ENCODE measurements around the gene LSAMP. TPM values are rescaled to one million over a fixed set of nuclear protein-coding genes. Genes with fewer than 3 reads are reported as not detected.

Gene LSAMP
- total RNA-seq, 1 experiment from 2014 or later = 0.15 TPM

DNA sequence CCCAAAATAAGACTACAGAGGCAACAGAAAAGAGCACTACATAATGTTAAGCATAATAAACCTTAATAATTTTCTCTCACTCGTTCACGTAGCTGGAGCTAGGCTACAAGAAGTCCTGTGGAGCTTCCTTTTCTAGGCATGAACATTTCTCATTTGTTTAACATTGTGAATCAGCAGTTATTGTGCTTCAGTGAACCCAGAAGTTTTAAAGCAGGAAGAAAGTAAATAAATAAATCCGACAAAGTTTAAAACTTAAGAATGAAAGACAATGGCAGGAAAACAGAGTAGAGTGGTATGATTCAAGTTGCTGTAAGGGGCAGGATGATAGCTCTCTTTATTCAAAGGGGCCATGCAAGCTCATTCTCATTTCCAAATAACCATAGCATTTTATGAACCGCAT lies 191.8 kb downstream of the LSAMP start:
- H3K9me2 ChIP-seq (replicated peaks; ENCODE audit: low read length) = no peaks in the 10 kb centered on the region
- H3K4me3 ChIP-seq (ENCODE audit: low read length) = no peak overlapping the region
- TF ChIP-seq EZH2 (IDR thresholded peaks at IDR 0.05; ENCODE audit: low read length, unreplicated experiment) = no peak
- TF ChIP-seq, protein P1, sequence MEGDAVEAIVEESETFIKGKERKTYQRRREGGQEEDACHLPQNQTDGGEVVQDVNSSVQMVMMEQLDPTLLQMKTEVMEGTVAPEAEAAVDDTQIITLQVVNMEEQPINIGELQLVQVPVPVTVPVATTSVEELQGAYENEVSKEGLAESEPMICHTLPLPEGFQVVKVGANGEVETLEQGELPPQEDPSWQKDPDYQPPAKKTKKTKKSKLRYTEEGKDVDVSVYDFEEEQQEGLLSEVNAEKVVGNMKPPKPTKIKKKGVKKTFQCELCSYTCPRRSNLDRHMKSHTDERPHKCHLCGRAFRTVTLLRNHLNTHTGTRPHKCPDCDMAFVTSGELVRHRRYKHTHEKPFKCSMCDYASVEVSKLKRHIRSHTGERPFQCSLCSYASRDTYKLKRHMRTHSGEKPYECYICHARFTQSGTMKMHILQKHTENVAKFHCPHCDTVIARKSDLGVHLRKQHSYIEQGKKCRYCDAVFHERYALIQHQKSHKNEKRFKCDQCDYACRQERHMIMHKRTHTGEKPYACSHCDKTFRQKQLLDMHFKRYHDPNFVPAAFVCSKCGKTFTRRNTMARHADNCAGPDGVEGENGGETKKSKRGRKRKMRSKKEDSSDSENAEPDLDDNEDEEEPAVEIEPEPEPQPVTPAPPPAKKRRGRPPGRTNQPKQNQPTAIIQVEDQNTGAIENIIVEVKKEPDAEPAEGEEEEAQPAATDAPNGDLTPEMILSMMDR (conservative IDR thresholded peaks at IDR 0.05; ENCODE audit: low read depth, low read length) = no peak
- no peak for TF ChIP-seq EZH2phosphoT487 (IDR thresholded peaks at IDR 0.05; ENCODE audit: borderline replicate concordance, low read length)
- intact Hi-C loops (cut with micrococcal nuclease) = no loop called here
- no peak overlapping the region for H3K4me2 ChIP-seq (ENCODE audit: low read length)
- H3K9me3 ChIP-seq (ENCODE audit: low read length) = no peaks in the 10 kb centered on the region
- ChIA-PET CTCF (no interaction called here), POLR2A (ENCODE audit: unreplicated experiment) (no interaction called here)
- H3K27me3 ChIP-seq (ENCODE audit: low read length) = 0 out of 2 replicates have a peak, but pooled peaks cover 4% of the 10 kb centered on the region
- H3K4me1 ChIP-seq (ENCODE audit: insufficient read depth, low read length) = no peaks in the 10 kb centered on the region
- H3K9ac ChIP-seq (ENCODE audit: low read length) = no peak overlapping the region
- no peaks in the 10 kb centered on the region for H4K20me1 ChIP-seq (ENCODE audit: low read length)
- no TSS peak for BruUV-seq (replicated peaks)
- H3K79me2 ChIP-seq (ENCODE audit: low read length) = no peaks in the 10 kb centered on the region
- H2AFZ ChIP-seq (ENCODE audit: low read length) = no peak overlapping the region
- ATAC-seq (no peak; the same call in 1 of the 2 replicates), DNase-seq (peak; percentile 13)
- H3K27ac ChIP-seq (ENCODE audit: low read length) = no peak overlapping the region
- no peaks in the 10 kb centered on the region for H3F3A ChIP-seq (ENCODE audit: low read length, unreplicated experiment)
- no peaks in the 10 kb centered on the region for H3K36me3 ChIP-seq (ENCODE audit: low read depth, low read length)

DNA sequence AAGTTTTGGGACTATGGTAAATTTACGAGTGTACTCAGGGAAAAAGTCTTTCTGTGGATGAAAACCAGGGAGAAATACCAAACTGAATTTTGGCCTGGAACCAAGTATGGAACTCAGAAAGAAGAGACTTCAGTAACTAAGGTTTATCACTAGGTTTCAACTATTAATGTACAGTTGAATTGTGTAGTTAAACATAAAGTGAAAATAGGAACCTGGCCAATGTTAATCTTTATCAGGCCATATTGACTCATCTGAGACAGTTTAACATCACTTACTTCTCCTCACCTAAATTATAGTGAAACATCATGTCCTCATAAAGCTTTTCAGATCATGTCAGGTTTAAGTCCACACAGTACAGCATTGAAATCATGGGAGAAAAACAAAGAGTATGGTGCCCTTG lies 197.7 kb downstream of the LSAMP start:
- DNase-seq = no peak
- Histone ChIP-seq H3K4me3 (ENCODE audit: low read length) (no peak overlapping the region), H2AFZ (ENCODE audit: low read length) (no peak overlapping the region), H3K4me1 (ENCODE audit: insufficient read depth, low read length) (no peaks in the 10 kb centered on the region), H3K79me2 (ENCODE audit: low read length) (no peaks in the 10 kb centered on the region), H3F3A (ENCODE audit: low read length, unreplicated experiment) (no peaks in the 10 kb centered on the region), H3K9ac (ENCODE audit: low read length) (no peak overlapping the region), H3K9me2 (replicated peaks; ENCODE audit: low read length) (no peaks in the 10 kb centered on the region), H3K36me3 (ENCODE audit: low read depth, low read length) (no peaks in the 10 kb centered on the region), H3K27ac (ENCODE audit: low read length) (no peak overlapping the region), H3K27me3 (ENCODE audit: low read length) (no peaks in the 10 kb centered on the region; the same call in 1 of the 2 replicates), H4K20me1 (ENCODE audit: low read length) (no peaks in the 10 kb centered on the region), H3K4me2 (ENCODE audit: low read length) (no peak overlapping the region), H3K9me3 (ENCODE audit: low read length) (no peaks in the 10 kb centered on the region)
- no peak for ATAC-seq
- intact Hi-C loops (cut with micrococcal nuclease) = no loop called here
- TF ChIP-seq, protein P1 (conservative IDR thresholded peaks at IDR 0.05; ENCODE audit: low read depth, low read length) = no peak
- TF ChIP-seq EZH2phosphoT487 (IDR thresholded peaks at IDR 0.05; ENCODE audit: borderline replicate concordance, low read length) = no peak
- TF ChIP-seq EZH2 (IDR thresholded peaks at IDR 0.05; ENCODE audit: low read length, unreplicated experiment) = no peak
- no TSS peak for BruUV-seq (replicated peaks)
- ChIA-PET CTCF (no interaction called here), POLR2A (ENCODE audit: unreplicated experiment) (no interaction called here)

DNA sequence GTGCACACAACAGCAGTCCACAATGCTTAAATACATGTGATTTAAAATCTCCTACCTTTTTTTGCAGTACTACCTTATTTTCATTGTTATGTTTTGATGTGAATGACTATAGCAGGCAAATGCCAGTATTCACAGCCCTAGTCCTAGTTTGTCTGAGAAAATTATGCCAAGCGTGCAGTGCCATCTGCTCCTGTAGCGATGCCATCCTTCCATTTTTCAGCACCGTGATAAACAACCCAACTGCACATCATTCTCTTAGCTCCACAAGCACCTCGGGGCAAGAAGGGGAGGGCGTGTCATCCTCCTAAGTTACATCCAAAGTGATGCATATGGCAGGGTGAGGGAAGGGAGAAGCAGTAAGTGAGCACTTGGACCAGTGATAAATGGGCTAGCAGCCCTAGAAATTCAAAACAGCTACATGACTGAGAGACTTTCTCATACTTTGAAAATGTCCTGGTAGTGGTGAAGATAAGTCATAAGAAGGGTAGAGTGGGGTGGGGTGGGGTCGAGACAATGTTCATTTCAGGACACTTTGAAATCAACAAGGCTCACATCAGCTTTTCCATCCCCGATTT lies 198.8 kb downstream of the LSAMP start:
- BruUV-seq (replicated peaks) = no TSS peak
- H3F3A ChIP-seq (ENCODE audit: low read length, unreplicated experiment) = no peaks in the 10 kb centered on the region
- H3K27me3 ChIP-seq (ENCODE audit: low read length) = no peaks in the 10 kb centered on the region; the same call in 1 of the 2 replicates
- no peaks in the 10 kb centered on the region for H3K4me1 ChIP-seq (ENCODE audit: insufficient read depth, low read length)
- no peak overlapping the region for H3K9ac ChIP-seq (ENCODE audit: low read length)
- TF ChIP-seq, protein P1 (conservative IDR thresholded peaks at IDR 0.05; ENCODE audit: low read depth, low read length) = no peak
- TF ChIP-seq EZH2 (IDR thresholded peaks at IDR 0.05; ENCODE audit: low read length, unreplicated experiment) (no peak), EZH2phosphoT487 (IDR thresholded peaks at IDR 0.05; ENCODE audit: borderline replicate concordance, low read length) (no peak)
- H3K36me3 ChIP-seq (ENCODE audit: low read depth, low read length) = no peaks in the 10 kb centered on the region
- H3K79me2 ChIP-seq (ENCODE audit: low read length) = no peaks in the 10 kb centered on the region
- no peaks in the 10 kb centered on the region for H4K20me1 ChIP-seq (ENCODE audit: low read length)
- ChIA-PET POLR2A (ENCODE audit: unreplicated experiment) (no interaction called here), CTCF (no interaction called here)
- H2AFZ ChIP-seq (ENCODE audit: low read length) = no peak overlapping the region
- H3K27ac ChIP-seq (ENCODE audit: low read length) = no peak overlapping the region
- no peaks in the 10 kb centered on the region for H3K9me2 ChIP-seq (replicated peaks; ENCODE audit: low read length)
- no peak overlapping the region for H3K4me2 ChIP-seq (ENCODE audit: low read length)
- DNase-seq (no peak), ATAC-seq (no peak)
- intact Hi-C loops (cut with micrococcal nuclease) = no loop called here
- H3K4me3 ChIP-seq (ENCODE audit: low read length) = no peak overlapping the region
- no peaks in the 10 kb centered on the region for H3K9me3 ChIP-seq (ENCODE audit: low read length)

All from PC-3 (cell line).